RWPE2 (cell line): ENCODE data around the gene PITX1.

Source experiments
- ATAC-seq: fragments of 200-7000 bp; cut with Tn5 transposase; 3 replicates; pipeline ENCODE4 v1.9.1; 2021; ENCODE audit warnings: low read depth
- DNase-seq: peaks from one replicate; pipeline ENCODE4 v3.0.0-alpha.2; 2020; ENCODE audit warnings: low spot score
- H3K27ac ChIP-seq: fragments of 450-650 bp; 2 replicates; pipeline ENCODE4 v1.5.1; 2017; ENCODE audit warnings: mild to moderate bottlenecking; ENCODE audit not compliant: poor library complexity, severe bottlenecking
- H3K27me3 ChIP-seq: fragments of 250-450 bp; sonication (Bioruptor Pico); 2 replicates; pipeline ENCODE4 v1.5.1; 2021; ENCODE audit warnings: mild to moderate bottlenecking, moderate library complexity; ENCODE audit not compliant: insufficient read depth, poor library complexity, severe bottlenecking
- H3K36me3 ChIP-seq: fragments of 250-450 bp; sonication (Bioruptor Pico); 2 replicates; pipeline ENCODE4 v1.5.1; 2020; ENCODE audit warnings: low read depth, mild to moderate bottlenecking, moderate library complexity
- H3K4me1 ChIP-seq: fragments of 250-450 bp; sonication (Bioruptor Pico); 2 replicates; pipeline ENCODE4 v1.5.1; 2021; ENCODE audit warnings: mild to moderate bottlenecking, moderate library complexity; ENCODE audit not compliant: insufficient read depth, poor library complexity, severe bottlenecking
- H3K4me3 ChIP-seq: fragments of 250-450 bp; sonication (Bioruptor Pico); 2 replicates; pipeline ENCODE4 v1.5.1; 2021; ENCODE audit warnings: mild to moderate bottlenecking, moderate library complexity; ENCODE audit not compliant: severe bottlenecking
- H3K9me3 ChIP-seq: fragments of 250-450 bp; sonication (Bioruptor Pico); 2 replicates; pipeline ENCODE4 v1.5.1; 2021; ENCODE audit warnings: mild to moderate bottlenecking, moderate library complexity; ENCODE audit not compliant: severe bottlenecking
- TF ChIP-seq, protein P1 (sequence below): fragments of 450-650 bp; IDR thresholded peaks from one replicate; pipeline ENCODE4 v1.5.1; 2017; ENCODE audit warnings: mild to moderate bottlenecking, moderate library complexity; ENCODE audit not compliant: poor library complexity, severe bottlenecking

PITX1 gene

DNA sequence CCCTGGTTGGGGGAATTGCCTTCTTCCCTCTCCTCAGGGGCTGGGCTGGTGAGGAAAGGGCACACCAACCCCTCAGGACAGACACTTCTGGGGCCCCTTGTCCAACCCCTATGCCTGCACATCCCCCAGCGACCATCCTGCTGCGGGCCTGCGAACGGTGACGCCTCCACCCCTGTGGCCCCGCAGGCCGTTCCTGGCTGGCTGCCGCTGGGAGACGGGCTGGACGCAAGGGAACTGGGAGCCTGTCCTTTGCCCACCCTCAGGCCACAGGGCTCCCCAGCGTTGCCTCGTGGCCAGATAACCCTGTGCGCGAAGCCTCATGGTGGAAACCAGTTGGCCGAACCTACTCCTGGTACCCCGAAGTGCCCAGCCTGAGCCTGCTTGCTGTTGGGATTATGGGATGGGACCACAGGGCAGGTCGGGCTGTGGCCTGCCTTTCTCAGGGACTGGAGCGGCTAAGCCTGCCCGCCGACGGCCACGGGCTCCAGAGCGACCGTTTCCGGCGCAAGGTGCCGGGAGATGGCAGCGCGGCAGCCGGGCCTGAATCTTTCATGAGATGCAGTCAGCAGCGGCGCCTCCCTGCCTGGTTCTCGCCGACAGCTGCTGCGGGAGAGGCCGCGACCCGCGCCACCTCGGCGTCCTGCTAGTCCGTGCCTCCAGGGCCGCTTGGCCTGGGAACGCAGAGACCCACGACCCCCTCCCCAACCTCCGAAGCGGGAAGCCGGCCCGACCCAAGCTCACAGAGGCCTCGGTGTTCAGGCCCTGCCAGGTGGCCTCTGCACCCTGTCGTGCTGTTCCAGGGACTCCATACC, 6.5 kb upstream of the PITX1 start:
- no peaks in the 10 kb centered on the region for H3K36me3 ChIP-seq
- H3K9me3 ChIP-seq: no peaks in the 10 kb centered on the region
- no peak overlapping the region for H3K27ac ChIP-seq
- H3K4me1 ChIP-seq: no peaks in the 10 kb centered on the region
- H3K27me3 ChIP-seq: peaks cover 11% of the 10 kb centered on the region
- H3K4me3 ChIP-seq: no peak overlapping the region
- ATAC-seq (no peak), DNase-seq (no peak)
- TF ChIP-seq, protein P1, sequence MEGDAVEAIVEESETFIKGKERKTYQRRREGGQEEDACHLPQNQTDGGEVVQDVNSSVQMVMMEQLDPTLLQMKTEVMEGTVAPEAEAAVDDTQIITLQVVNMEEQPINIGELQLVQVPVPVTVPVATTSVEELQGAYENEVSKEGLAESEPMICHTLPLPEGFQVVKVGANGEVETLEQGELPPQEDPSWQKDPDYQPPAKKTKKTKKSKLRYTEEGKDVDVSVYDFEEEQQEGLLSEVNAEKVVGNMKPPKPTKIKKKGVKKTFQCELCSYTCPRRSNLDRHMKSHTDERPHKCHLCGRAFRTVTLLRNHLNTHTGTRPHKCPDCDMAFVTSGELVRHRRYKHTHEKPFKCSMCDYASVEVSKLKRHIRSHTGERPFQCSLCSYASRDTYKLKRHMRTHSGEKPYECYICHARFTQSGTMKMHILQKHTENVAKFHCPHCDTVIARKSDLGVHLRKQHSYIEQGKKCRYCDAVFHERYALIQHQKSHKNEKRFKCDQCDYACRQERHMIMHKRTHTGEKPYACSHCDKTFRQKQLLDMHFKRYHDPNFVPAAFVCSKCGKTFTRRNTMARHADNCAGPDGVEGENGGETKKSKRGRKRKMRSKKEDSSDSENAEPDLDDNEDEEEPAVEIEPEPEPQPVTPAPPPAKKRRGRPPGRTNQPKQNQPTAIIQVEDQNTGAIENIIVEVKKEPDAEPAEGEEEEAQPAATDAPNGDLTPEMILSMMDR: no peak

DNA sequence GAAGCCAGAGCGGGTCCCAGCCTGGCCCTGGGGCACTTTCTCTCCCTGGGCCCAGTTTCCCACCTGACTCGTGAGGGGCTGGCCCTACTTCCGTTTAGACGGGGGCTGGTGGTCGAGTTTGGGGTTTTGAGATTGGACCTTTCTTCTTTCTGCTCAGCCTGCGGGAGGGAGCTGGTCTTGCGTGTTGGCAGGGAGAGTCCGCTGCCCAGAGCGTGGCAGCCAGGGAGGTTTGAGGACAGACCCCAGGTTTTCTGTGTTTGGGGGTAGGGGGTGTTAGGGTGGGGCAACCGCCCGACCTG, 6.0 kb upstream of the PITX1 start:
- TF ChIP-seq, protein P1: no peak
- no peak for ATAC-seq
- Histone ChIP-seq H3K4me3 (peak overlapping the region; percentile 33), H3K27me3 (peaks cover 11% of the 10 kb centered on the region), H3K9me3 (no peaks in the 10 kb centered on the region), H3K4me1 (no peaks in the 10 kb centered on the region), H3K27ac (no peak overlapping the region), H3K36me3 (no peaks in the 10 kb centered on the region)
- no peak for DNase-seq

DNA sequence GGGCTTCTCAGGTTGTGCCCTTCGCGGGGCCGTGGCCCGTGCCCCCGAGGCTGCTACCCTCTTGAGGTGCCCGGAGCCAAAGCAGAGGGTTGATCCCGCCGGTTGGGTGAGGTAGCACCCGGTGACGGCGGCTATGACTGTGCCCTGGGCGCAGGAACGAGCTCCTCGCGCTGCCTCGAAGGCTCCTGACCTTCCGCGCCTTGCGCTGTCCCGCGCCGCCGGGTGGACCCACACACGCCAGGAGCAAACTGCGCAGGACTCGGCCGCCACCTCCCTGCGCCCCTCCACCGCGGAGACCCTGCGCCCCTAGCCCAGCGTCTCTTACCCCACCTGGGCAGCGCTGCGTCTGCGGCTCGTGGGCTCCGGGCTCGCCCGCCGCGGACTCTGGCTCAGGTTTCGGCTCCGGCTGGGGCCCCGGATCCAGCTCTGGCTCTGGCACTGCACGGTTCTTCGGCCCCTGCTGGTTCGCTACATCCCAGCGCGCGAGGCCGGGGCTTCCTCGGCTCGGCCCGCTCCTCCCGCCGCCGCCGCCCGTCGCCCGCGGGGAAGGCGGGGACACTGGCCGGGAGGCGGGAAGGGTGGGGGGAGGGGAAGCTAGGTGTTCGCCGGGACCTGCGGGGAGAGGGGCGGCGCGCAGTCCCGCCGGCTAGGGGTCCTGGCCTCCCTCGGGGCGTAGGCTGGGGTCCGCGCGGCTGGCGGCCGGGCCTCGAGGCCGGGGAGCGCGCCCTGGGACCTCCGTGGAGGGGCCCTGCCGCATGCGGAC, 5.4 kb upstream of the PITX1 start:
- ATAC-seq: peak; percentile 56
- Histone ChIP-seq H3K27ac (no peak overlapping the region), H3K4me3 (peak overlapping the region; percentile 33)

DNA sequence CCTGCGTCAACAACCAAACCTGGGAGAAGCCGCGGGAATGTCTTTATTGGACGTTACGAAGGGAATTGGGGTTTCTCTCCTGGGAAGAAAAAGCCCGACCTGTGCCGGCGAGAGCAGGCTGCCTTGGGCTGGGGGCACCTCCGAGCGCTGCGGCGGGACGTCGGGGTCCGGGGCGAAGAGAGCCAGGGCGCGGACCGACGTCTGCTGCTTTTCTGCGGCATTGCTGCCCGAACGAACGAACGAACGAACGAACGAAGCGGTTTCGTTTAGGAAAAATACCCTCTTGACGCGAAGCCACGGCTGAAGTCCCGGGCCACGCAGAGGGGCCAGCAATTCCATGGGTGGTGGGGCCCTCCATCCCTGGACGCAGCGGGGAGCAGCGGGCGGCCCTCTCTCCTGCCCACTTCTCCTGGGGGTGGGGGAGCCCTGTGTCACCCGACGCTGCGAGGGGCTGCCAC, 4.8 kb upstream of the PITX1 start:
- peaks cover 6% of the 10 kb centered on the region for H3K4me1 ChIP-seq
- DNase-seq (no peak), ATAC-seq (no peak)
- peak overlapping the region; percentile 33 for H3K4me3 ChIP-seq
- peaks cover 11% of the 10 kb centered on the region for H3K27me3 ChIP-seq
- no peaks in the 10 kb centered on the region for H3K9me3 ChIP-seq
- TF ChIP-seq, protein P1: no peak
- H3K36me3 ChIP-seq: no peaks in the 10 kb centered on the region
- no peak overlapping the region for H3K27ac ChIP-seq

More for the DNA sequence above, 5.4 kb upstream of the PITX1 start:
- Histone ChIP-seq H3K27me3 (peaks cover 11% of the 10 kb centered on the region), H3K4me1 (peaks cover 5% of the 10 kb centered on the region), H3K9me3 (no peaks in the 10 kb centered on the region), H3K36me3 (no peaks in the 10 kb centered on the region)
- TF ChIP-seq, protein P1: no peak
- no peak for DNase-seq
